CD4-positive, alpha-beta T cell treated with Interleukin-6 for 4 hours (primary cell): Measurements from ENCODE around the gene THUMPD2.

Source experiments
- DNase-seq: peaks from one replicate; pipeline ENCODE4 v3.0.0-alpha.2; 2020; ENCODE audit warnings: mixed read lengths

The THUMPD2 gene

DNA sequence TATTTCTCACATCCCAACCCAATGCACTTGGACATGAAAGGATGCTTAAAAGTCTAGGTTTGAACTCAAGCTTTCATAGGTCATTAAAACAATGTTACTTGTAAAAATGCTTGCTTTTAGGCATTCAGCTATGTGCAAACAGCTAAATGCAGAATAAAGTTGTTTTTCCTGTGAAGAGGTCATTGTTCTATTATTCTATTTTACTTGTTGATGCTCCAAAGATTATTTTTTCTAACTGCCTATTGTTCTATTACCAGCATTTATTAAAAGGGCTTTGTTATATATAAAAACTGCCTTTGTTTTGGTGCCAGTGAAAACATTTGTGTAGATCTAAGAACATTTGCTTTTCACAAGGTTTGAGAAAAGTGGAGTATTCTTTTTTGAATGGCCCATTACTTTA, 64.0 kb downstream of the THUMPD2 start:
- DNase-seq: no peak

DNA sequence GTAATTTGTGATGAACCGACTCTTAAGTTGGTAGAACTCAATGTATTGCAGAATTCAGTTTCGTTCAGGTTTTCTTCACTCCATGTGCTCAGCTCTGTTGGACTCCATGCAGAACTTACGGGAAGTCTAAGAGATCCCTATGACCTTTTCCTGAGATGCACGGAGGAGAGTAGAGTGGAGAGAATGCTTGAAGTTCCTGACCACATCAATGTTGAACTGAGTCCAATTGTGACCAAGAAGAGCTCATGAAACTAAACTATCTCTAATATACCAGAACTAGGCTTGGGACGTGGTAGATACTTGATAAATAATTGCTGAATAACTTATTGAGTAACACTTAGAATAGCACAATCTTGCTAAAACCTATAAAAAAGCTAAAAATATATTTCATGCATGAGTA, 66.1 kb downstream of the THUMPD2 start:
- no peak for DNase-seq

DNA sequence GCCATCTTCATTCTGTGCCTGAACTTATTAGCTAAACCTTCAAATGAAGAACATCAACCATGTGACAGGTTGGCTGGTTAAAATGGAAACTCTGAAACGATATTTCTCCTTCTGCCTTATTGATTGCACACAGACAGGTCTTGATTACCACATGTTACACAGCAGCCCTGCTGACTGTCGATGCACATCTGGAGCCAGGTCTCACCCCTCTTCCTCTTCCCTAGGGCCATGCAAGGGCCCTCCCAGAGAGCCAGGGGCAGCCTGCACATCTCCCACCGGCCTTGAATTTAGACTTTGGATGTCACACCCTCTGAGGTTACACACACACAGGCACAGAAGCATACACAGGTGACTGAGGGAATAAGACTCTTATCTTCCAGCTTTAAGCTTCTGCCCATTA, 68.3 kb downstream of the THUMPD2 start:
- DNase-seq: no peak

DNA sequence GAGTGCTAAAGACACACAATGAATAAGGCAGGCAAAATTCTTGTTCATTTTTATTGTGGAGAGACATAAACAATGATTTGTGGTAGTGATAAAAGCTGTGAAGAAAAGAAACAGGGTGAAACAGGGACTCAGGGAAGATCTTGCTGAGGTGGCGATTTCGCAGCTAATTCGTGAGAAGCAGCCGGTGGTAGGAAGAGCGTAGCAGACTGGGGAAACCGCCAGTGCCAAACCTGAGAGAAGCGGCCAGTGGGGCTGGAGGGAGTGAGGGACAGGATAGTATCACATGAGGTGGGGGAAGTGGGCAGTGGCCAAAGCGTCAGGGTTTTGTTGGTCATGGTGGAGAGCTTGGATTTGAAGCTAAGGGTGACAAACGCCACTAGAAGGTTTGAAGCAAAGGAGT, 71.1 kb downstream of the THUMPD2 start:
- no peak for DNase-seq

DNA sequence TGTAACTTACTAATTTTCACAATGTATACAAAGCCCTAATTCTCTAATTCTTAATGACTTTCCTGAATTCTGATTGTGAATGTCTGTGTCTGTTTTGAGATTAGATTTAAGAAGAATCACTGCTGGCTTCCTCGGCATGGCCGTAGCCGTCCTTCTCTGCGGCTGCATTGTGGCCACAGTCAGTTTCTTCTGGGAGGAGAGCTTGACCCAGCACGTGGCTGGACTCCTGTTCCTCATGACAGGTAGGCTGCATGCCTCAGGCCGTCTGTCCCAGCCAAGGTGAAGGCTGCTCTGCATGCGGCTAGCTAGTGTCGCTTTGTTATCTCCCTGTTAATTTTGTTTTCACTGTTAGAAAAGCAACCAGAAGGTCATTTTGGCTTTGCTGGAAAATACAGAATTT, 72.1 kb downstream of the THUMPD2 start:
- no peak for DNase-seq

DNA sequence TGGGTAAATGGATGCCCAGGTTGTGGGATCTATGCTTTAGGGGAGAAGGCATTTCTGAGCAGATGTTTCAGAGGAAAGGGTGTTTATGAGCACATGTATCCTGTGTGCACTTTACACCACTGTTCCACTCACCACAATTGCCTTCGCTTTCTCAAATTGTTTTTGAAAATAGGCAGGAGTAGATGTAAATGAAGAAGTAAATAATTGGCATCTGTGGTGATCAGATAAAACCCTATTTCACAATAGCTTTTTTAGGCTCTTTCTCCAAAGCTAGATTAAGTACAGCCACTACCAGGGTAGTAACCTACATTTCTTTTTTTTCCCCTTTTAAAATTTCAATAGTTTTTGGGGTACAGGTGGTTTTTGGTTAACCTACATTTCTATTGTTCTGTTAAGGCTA, 72.7 kb downstream of the THUMPD2 start:
- no peak for DNase-seq

DNA sequence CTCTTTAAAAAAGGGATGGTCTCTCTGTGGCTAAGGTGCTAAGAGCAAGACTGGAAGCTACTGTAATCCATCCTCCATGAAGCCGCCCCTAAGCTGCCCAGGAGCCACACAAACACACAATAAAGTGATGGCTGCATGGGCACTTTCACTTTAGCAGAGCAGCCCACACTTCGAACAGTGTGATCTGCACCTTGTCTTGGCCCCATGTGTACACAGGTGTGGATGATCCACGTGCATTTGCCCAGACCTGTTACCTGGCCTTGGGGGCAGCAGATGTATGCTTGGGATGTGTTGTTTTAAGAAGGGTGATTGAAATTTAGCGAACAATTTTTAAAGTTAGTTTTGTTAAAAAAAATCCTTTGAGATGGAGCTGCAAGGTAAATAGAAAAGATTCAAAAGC, 73.4 kb downstream of the THUMPD2 start:
- no peak for DNase-seq

DNA sequence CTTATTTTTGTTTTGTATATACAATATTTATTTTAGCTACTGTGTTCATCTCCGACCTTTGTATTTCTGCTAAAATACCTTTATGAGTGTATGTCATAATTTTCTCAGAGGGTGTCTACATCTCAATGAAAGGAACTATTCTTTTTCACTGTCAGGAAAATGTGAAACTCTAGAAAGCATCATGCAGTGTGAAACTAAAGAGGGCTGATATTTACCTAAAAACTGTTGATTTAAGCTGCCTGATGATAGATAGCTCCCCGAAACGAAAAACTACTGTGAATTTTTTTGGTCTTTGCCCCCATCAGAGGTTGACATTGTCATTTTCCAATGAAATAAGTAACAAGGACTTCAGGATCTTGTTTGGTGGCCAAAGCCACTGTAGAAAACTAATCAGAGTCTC, 74.5 kb downstream of the THUMPD2 start:
- DNase-seq: no peak

DNA sequence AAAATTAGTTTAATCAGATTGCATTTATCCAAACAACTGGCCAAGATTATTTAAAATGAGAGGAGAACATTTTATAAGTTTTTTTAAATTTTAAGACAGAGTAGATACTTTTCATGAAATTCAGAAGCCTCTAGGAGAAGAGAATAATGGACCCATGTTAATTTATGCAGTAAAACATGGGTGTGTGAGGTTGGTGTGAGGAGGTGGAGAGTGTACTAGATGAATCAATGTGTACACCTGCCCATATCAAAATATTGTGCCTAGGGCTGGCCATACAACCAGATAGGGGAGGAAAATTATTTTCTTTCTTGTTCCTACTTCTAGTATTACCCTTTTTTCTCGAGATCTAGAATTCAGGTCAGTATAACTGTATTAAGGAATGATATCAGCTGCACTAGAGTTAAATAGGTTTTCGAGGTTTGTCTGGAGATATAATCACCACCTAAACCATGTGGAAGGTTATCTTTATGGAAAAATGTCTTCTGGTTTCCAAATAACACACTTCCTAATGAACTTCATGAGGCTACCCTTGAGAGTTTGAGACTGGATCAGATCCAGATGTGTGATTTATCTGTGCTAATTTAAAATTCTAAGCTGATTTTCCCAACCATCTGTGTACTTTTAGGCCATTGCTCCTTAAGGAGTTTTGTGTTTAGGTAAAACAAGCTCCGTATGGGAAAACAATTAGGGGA, 75.7 kb downstream of the THUMPD2 start:
- DNase-seq: no peak

DNA sequence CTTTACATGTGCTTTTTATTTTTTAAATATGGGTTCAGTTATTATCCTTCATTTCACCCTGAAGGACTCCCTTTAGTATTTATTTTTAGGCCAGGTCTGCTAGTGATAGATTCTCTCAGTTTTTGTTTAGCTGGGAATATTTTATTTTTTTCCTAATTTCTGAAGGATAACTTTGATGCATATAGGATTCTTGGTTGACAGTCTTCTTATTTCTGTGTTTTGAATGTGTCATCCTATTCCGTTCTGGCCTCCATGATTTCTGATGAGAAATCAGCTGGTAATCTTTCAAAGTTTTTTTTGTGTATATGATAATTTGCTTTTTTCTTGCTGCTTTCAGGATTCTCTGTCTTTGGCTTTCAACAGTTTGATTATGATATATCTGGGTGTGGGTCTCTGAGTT, 77.9 kb downstream of the THUMPD2 start:
- DNase-seq: no peak

DNA sequence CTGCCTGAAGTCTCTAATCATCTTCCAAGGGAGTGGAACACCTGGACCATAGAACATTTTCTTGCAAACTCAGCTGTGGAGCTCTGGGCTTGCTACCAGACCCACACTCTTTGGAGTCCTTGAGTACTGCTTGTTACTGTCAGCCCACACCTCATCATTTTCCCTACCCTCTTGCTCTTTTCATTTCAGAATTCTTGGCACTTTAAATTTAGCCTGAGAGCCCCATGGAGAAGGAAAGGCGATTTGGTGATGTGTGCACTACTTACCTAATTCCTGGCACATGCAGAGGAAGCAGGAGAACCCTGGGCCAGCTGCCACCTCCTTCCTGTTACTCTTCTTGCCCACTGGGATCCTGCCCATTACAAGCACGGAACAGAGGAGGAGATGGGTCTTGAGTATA, 81.6 kb downstream of the THUMPD2 start:
- no peak for DNase-seq

DNA sequence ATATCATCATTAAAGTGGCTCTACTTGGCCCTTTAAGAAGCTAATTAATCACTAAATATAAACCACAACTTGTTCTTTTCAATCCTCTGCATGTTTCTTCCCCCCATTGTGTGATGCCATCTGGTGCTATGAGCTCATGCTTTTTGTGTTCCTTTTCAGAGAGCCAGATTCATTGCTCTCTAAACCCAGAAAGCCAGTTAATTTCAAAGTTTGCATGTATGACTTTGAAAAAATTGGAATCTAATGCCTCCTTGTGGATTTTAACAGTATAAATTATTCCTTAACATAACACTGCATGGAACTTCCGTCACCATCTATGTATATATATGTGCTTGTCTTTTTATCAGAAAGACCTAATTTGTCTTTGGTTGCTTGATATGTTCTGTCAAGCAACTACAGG, 82.2 kb downstream of the THUMPD2 start:
- no peak for DNase-seq

DNA sequence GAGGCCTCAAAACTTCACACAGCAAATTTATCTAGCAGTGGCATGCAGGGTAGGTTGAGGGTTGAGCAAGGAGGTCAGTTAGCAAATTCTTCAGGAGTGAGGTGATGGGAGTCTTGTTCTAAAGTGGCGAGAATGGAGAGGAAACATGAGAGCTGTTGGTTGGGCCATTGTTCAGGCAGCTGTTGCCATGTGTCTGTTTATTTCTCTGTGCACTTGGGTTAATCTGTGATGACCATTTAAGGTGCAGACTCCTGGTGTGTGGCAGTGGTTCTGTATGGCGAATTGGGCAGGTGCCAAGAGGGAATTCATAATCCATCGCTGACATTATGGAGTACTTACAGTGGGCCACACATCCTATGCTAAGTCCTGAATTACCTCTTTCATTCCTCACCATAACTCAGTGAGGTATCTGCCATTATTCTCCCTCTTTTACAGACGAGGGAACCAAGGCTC, 82.9 kb downstream of the THUMPD2 start:
- DNase-seq: no peak

DNA sequence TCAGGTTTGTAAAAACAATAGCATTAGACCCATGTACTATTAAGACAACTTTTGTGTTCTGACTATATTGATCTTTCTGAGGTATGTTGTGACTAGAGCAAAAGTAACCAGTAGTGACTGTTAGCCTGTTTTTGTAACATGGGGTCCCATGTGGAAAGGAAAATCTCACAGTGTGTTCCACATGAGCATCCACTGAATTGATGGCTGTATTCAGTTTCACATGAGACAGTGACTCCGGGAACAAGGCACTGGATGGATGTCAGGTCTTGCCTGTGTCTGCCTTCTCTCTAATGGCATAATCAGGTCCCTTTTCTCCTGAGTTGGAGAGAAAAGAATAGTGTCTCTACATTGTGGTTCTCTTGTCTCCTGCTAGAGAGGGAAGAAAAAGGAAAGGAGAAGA, 85.8 kb downstream of the THUMPD2 start:
- DNase-seq: no peak

DNA sequence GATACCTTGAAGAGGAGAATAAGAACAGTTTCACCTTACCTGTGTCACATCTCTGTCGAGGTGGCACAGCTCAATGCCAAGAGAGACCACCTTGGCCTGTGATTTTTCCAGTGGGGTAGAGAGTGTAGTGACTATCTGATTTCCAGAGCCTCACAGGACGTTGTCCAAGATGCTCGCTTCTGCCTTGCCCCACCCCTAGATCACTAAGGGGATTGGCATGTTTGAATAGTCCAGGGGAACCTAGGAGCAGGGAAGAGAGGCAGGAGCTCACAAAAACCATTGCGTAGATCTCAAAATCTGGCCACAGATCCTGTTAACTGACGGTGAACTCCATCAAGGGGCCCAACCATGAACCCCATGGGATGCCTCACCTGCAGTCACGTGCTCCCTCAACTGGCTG, 89.2 kb downstream of the THUMPD2 start:
- no peak for DNase-seq

DNA sequence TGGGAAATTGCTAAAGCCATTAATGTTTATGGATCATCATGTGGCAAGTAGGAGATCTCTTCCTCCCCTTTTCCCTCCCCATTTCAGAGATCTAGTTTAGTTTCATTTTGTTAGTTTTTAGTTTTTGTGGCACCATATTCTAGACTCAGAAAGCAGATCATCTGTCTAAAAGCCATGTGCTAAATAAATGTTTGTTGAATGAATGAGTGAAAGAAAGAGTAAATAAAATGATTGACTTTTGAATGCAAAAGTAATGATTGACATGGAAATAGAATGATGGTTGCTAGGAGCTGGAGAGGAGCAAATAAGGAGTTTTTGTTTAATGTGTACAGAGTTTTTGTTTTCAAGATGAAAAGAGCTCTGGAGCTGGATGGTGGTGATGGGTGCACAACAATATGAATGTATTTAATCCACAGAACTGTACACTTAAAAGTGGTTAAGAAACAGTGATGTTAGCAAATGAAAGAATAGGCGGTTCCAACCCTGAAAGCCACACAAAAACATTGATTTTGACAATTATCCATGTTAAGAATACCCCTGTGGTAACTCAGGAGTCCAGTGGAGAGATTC, 89.7 kb downstream of the THUMPD2 start:
- DNase-seq: no peak

DNA sequence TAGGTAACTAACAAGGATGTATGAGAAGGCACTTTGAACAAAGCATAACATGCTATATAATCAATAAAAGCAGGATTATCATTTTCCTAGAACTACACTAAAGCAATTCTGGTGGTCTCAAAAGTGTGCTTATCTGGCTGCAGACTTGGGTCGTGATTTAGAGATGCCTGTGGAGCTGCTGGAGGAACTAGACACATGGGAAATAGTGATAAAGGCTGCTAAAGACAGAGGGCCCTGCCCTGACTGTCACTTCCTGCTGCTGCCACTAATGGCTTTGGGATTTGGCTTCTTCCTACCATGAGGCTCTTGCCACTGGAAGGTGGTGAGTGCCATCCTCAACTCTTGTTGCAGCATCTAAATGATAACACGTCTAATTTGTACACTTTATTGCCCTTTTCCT, 90.9 kb downstream of the THUMPD2 start:
- no peak for DNase-seq

DNA sequence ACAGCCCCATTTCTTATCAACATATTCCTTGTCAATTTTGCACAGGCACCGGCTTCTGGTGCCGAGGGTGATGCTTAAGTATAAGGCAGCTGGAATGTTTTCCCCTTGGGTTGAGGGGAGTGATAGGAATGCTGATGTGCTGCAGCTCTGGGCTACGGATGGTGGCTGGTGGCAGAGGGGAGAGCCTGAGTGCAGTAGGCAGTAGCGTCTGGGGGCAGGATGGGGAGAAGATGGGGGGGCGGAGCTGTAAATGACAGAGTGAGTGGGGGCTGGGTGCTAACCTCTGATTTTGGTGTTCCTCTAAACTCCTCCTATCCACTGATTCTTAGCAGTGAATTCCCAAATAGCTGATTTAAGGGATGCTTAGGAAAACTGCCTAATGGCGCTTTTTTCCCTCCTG, 92.6 kb downstream of the THUMPD2 start:
- no peak for DNase-seq
